MM.1S (cell line): ENCODE results near the gene WASF2.
"Not testable (repeated sequence)": the region's sequence is repeated elsewhere in the genome, so short reads cannot be mapped to it uniquely, and the experiment has no call there.

Source experiments
- EZH2 ChIP-seq: fragments of 300-600 bp; sonication (generic); optimal IDR thresholded peaks from 2 replicates; pipeline ENCODE3; 2017; ENCODE audit warnings: low read depth, mild to moderate bottlenecking, antibody characterized with exemption, low read length, mixed read lengths
- EZH2phosphoT487 ChIP-seq: fragments of 300-600 bp; sonication (generic); IDR thresholded peaks from 2 replicates; pipeline ENCODE4 v1.6.1; 2018; ENCODE audit warnings: antibody characterized with exemption, low read length
- TF ChIP-seq, protein P1 (sequence below): fragments of 300-600 bp; sonication (generic); IDR thresholded peaks from 2 replicates; pipeline ENCODE4 v1.5.1; 2016; ENCODE audit warnings: antibody characterized with exemption, low read length, mixed read lengths

DNA sequence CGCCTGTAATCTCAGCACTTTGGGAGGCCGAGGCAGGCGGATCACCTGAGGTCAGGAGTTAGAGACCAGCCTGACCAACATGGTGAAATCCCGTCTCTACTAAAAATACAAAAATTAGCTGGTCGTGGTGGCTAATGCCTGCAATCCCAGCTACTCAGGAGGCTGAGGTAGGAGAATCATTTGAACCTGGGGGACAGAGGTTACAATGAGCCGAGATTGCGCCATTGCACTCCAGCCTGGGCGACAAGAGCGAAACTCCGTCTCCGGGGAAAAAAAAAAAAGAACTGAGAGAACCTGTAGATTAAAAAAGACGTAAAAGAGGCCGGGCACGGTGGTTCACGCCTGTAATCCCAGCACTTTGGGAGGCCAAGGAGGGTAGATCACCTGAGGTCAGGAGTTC lies 21.6 kb downstream of the WASF2 start:
- TF ChIP-seq, protein P1, sequence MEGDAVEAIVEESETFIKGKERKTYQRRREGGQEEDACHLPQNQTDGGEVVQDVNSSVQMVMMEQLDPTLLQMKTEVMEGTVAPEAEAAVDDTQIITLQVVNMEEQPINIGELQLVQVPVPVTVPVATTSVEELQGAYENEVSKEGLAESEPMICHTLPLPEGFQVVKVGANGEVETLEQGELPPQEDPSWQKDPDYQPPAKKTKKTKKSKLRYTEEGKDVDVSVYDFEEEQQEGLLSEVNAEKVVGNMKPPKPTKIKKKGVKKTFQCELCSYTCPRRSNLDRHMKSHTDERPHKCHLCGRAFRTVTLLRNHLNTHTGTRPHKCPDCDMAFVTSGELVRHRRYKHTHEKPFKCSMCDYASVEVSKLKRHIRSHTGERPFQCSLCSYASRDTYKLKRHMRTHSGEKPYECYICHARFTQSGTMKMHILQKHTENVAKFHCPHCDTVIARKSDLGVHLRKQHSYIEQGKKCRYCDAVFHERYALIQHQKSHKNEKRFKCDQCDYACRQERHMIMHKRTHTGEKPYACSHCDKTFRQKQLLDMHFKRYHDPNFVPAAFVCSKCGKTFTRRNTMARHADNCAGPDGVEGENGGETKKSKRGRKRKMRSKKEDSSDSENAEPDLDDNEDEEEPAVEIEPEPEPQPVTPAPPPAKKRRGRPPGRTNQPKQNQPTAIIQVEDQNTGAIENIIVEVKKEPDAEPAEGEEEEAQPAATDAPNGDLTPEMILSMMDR: not testable (repeated sequence)
- TF ChIP-seq EZH2, EZH2phosphoT487: not testable (repeated sequence)
